Neural progenitor cell (in vitro differentiated cells): ENCODE results near the gene PRDM16. TPM values are rescaled to one million over a fixed set of nuclear protein-coding genes. Genes with fewer than 3 reads are reported as not detected.
A peak's percentile ranks its signal among the peaks of the same experiment; 100 is the strongest.

Source experiments
- DNase-seq: peaks from one replicate; pipeline ENCODE4 v3.0.0-alpha.2; 2016; ENCODE audit warnings: low spot score
- H2AFZ ChIP-seq: fragments of 200-600 bp; sonication (generic); replicated peaks from 2 replicates; pipeline ENCODE4 v1.6.1; 2016; ENCODE audit warnings: antibody characterized with exemption
- H3F3A ChIP-seq: fragments of 200-600 bp; sonication (generic); 2 replicates; pipeline ENCODE4 v1.6.1; 2016; ENCODE audit warnings: antibody characterized with exemption, low read depth
- H3K27ac ChIP-seq: fragments of 200-600 bp; sonication (generic); 2 replicates; pipeline ENCODE4 v1.5.1; 2016; ENCODE audit warnings: mild to moderate bottlenecking
- H3K27me3 ChIP-seq: fragments of 200-600 bp; sonication (generic); 2 replicates; pipeline ENCODE4 v1.6.1; 2016; ENCODE audit warnings: mild to moderate bottlenecking, moderate library complexity
- H3K36me3 ChIP-seq: fragments of 200-600 bp; sonication (generic); 2 replicates; pipeline ENCODE4 v1.5.1; 2016
- H3K4me1 ChIP-seq: fragments of 200-600 bp; sonication (generic); 2 replicates; pipeline ENCODE4 v1.6.1; 2016; ENCODE audit warnings: mixed run types
- H3K4me2 ChIP-seq: fragments of 200-600 bp; sonication (generic); 2 replicates; pipeline ENCODE4 v1.6.1; 2016
- H3K4me3 ChIP-seq: fragments of 200-600 bp; sonication (generic); 2 replicates; pipeline ENCODE4 v1.5.1; 2016
- H3K79me2 ChIP-seq: fragments of 200-600 bp; sonication (generic); 2 replicates; pipeline ENCODE4 v1.6.1; 2016; ENCODE audit warnings: low read depth
- H3K9ac ChIP-seq: fragments of 200-600 bp; sonication (generic); 2 replicates; pipeline ENCODE4 v1.6.1; 2016
- H3K9me3 ChIP-seq: fragments of 200-600 bp; sonication (generic); 2 replicates; pipeline ENCODE4 v1.5.1; 2016; ENCODE audit warnings: low read depth
- H4K20me1 ChIP-seq: fragments of 200-600 bp; sonication (generic); 2 replicates; pipeline ENCODE4 v1.6.1; 2016; ENCODE audit warnings: low read depth
- H3K27ac Mint-ChIP-seq: 3 replicates; pipeline ENCODE4 v1.8.0; 2021; ENCODE audit warnings: mixed read lengths
- H3K27me3 Mint-ChIP-seq: 2 replicates; pipeline ENCODE4 v1.8.0; 2022; ENCODE audit warnings: low read depth, mild to moderate bottlenecking, inconsistent platforms, moderate library complexity, mixed read lengths; ENCODE audit not compliant: insufficient read depth
- H3K36me3 Mint-ChIP-seq: 3 replicates; pipeline ENCODE4 v1.8.0; 2021; ENCODE audit warnings: mixed read lengths
- H3K4me1 Mint-ChIP-seq: 3 replicates; pipeline ENCODE4 v1.8.0; 2021; ENCODE audit warnings: mixed read lengths
- H3K4me3 Mint-ChIP-seq: 3 replicates; pipeline ENCODE4 v1.8.0; 2021; ENCODE audit warnings: mild to moderate bottlenecking, moderate library complexity, mixed read lengths
- H3K9me3 Mint-ChIP-seq: 3 replicates; pipeline ENCODE4 v1.8.0; 2020; ENCODE audit warnings: mixed read lengths
- CTCF ChIP-seq: fragments of 200-600 bp; sonication (generic); IDR thresholded peaks from 2 replicates; pipeline ENCODE4 v1.5.1; 2017; ENCODE audit warnings: antibody characterized with exemption, mild to moderate bottlenecking
- EZH2 ChIP-seq: fragments of 200-600 bp; sonication (generic); IDR thresholded peaks from 2 replicates; pipeline ENCODE4 v1.6.1; 2017; ENCODE audit warnings: antibody characterized with exemption, mild to moderate bottlenecking, moderate library complexity
- EZH2phosphoT487 ChIP-seq: fragments of 200-600 bp; sonication (generic); IDR thresholded peaks from 2 replicates; pipeline ENCODE4 v1.6.1; 2017; ENCODE audit warnings: antibody characterized with exemption
- total RNA-seq: library from RNA; depleted of rRNA; stranded (reverse); fragments of >200 nt; gene quantifications from 2 replicates; pipeline ENCODE4 v1.2.3, GENCODE V29; 2015; ENCODE audit warnings: low replicate concordance

Gene PRDM16
- total RNA-seq, 1 donor from 2014 or later, result 1.9 TPM

GRCh38 chr1:3471356-3472087, 402.5 kb downstream of the PRDM16 start:
- Histone ChIP-seq H3K36me3 (no peaks in the 10 kb centered on the region), H3K4me2 (peak overlapping the region; percentile 72), H3K27ac (peak overlapping the region; percentile 22), H3K4me1 (peaks cover 14% of the 10 kb centered on the region), H3K79me2 (no peaks in the 10 kb centered on the region), H4K20me1 (no peaks in the 10 kb centered on the region), H3K4me3 (peak overlapping the region; percentile 11), H3K9ac (no peak overlapping the region), H3K27me3 (no peaks in the 10 kb centered on the region), H3F3A (peaks cover 14% of the 10 kb centered on the region), H3K9me3 (no peaks in the 10 kb centered on the region), H2AFZ (no peak overlapping the region)
- Mint-ChIP-seq H3K9me3 (peaks cover 4% of the 10 kb centered on the region), H3K4me1 (peaks cover 32% of the 10 kb centered on the region), H3K27ac (peak overlapping the region; percentile 95), H3K27me3 (peaks cover 14% of the 10 kb centered on the region), H3K36me3 (peaks cover 4% of the 10 kb centered on the region), H3K4me3 (peak overlapping the region; percentile 24)
- peak; percentile 87 for DNase-seq
- no peak for TF ChIP-seq EZH2
- TF ChIP-seq CTCF, result peak; percentile 50
- TF ChIP-seq EZH2phosphoT487, result no peak

GRCh38 chr1:3472088-3472850, 403.3 kb downstream of the PRDM16 start:
- no peak for DNase-seq

GRCh38 chr1:3472906-3473305, 403.9 kb downstream of the PRDM16 start:
- H3K36me3 ChIP-seq, result no peaks in the 10 kb centered on the region

More at GRCh38 chr1:3472088-3472850, 403.3 kb downstream of the PRDM16 start:
- H3K4me2 ChIP-seq, result peak overlapping the region; percentile 72
- H3K9ac ChIP-seq, result no peak overlapping the region
- H4K20me1 ChIP-seq, result no peaks in the 10 kb centered on the region
- H3K27me3 Mint-ChIP-seq, result peaks cover 14% of the 10 kb centered on the region
- peaks cover 4% of the 10 kb centered on the region for H3K36me3 Mint-ChIP-seq
- no peaks in the 10 kb centered on the region for H3K36me3 ChIP-seq
- peak overlapping the region; percentile 22 for H3K27ac ChIP-seq
- TF ChIP-seq CTCF (no peak), EZH2 (no peak), EZH2phosphoT487 (no peak)
- no peaks in the 10 kb centered on the region for H3K9me3 ChIP-seq
- no peak overlapping the region for H2AFZ ChIP-seq
- H3K4me1 ChIP-seq, result peaks cover 14% of the 10 kb centered on the region
- peaks cover 4% of the 10 kb centered on the region for H3K9me3 Mint-ChIP-seq
- H3K27me3 ChIP-seq, result no peaks in the 10 kb centered on the region
- H3F3A ChIP-seq, result peaks cover 14% of the 10 kb centered on the region
- no peaks in the 10 kb centered on the region for H3K79me2 ChIP-seq
- H3K4me3 ChIP-seq, result peak overlapping the region; percentile 11
- peaks cover 32% of the 10 kb centered on the region for H3K4me1 Mint-ChIP-seq
- H3K4me3 Mint-ChIP-seq, result no peak overlapping the region
- peak overlapping the region; percentile 95 for H3K27ac Mint-ChIP-seq

More at GRCh38 chr1:3472906-3473305, 403.9 kb downstream of the PRDM16 start:
- no peak overlapping the region for H2AFZ ChIP-seq
- peaks cover 14% of the 10 kb centered on the region for H3K4me1 ChIP-seq
- H3K9me3 ChIP-seq, result no peaks in the 10 kb centered on the region
- H4K20me1 ChIP-seq, result no peaks in the 10 kb centered on the region
- TF ChIP-seq EZH2phosphoT487 (no peak), CTCF (no peak), EZH2 (no peak)
- peaks cover 4% of the 10 kb centered on the region for H3K36me3 Mint-ChIP-seq
- H3K27me3 ChIP-seq, result no peaks in the 10 kb centered on the region
- no peak for DNase-seq
- H3F3A ChIP-seq, result peaks cover 14% of the 10 kb centered on the region
- H3K4me2 ChIP-seq, result no peak overlapping the region
- H3K9ac ChIP-seq, result no peak overlapping the region
- peaks cover 14% of the 10 kb centered on the region for H3K27me3 Mint-ChIP-seq
- no peak overlapping the region for H3K4me3 ChIP-seq
- H3K79me2 ChIP-seq, result no peaks in the 10 kb centered on the region
- H3K27ac Mint-ChIP-seq, result peak overlapping the region; percentile 90
- no peak overlapping the region for H3K27ac ChIP-seq
- peaks cover 4% of the 10 kb centered on the region for H3K9me3 Mint-ChIP-seq
- peaks cover 32% of the 10 kb centered on the region for H3K4me1 Mint-ChIP-seq
- no peak overlapping the region for H3K4me3 Mint-ChIP-seq
